CD4-positive, alpha-beta memory T cell (primary cell): ENCODE measurements around the gene WNK1. TPM values are rescaled to one million over a fixed set of nuclear protein-coding genes. Genes with fewer than 3 reads are reported as not detected.

Experiments used
- CTCF ChIA-PET: fragments of 350-600 bp; sonication (Branson Sonifier 250); formaldehyde crosslinking; loops from one replicate; lab custom pipeline; 2021; ENCODE audit warnings: inconsistent platforms; ENCODE audit not compliant: partially characterized antibody; lab: Charles Lee
- POLR2A ChIA-PET: fragments of 350-600 bp; sonication (Branson Sonifier 250); formaldehyde crosslinking; loops from one replicate; lab custom pipeline; 2021; ENCODE audit not compliant: partially characterized antibody; lab: Charles Lee
- DNase-seq, 5 donors: peaks; one replicate each; pipeline versions ENCODE4 v3.0.0 to v3.0.0-alpha.2; 2020 to 2022; ENCODE audit warnings: mixed read lengths in 1 of 5
- H3K27ac ChIP-seq: one replicate; pipeline ENCODE4 v1.7.0; 2013; ENCODE audit warnings: low read depth, low read length
- H3K27me3 ChIP-seq: 2 replicates; pipeline ENCODE4 v1.7.0; 2013; ENCODE audit warnings: mild to moderate bottlenecking, low read length, moderate library complexity; ENCODE audit not compliant: insufficient read depth
- H3K36me3 ChIP-seq: 2 replicates; pipeline ENCODE4 v1.7.0; 2013; ENCODE audit warnings: mild to moderate bottlenecking, low read length, moderate library complexity; ENCODE audit not compliant: insufficient read depth
- H3K4me1 ChIP-seq: 2 replicates; pipeline ENCODE4 v1.7.0; 2013; ENCODE audit warnings: mild to moderate bottlenecking, low read length, moderate library complexity; ENCODE audit not compliant: insufficient read depth
- H3K4me3 ChIP-seq, 2 donors: one replicate each; pipeline ENCODE4 v1.7.0; 2013; ENCODE audit warnings: low read length in 2 of 2, mild to moderate bottlenecking in 1 of 2
- H3K9me3 ChIP-seq, 2 donors: one replicate each; pipeline ENCODE4 v1.7.0; 2013; ENCODE audit warnings: low read length in 2 of 2, control low read depth in 1 of 2; ENCODE audit not compliant: control insufficient read depth in 1 of 2
- H3K27ac Mint-ChIP-seq, 7 donors: one replicate each; pipeline ENCODE4 v1.8.0; 2020 to 2021; ENCODE audit warnings: mixed read lengths in 7 of 7, mild to moderate bottlenecking in 6 of 7, inconsistent platforms in 3 of 7, moderate library complexity in 3 of 7
- H3K27me3 Mint-ChIP-seq, 2 donors: one replicate each; pipeline ENCODE4 v1.8.0; 2020 to 2021; ENCODE audit warnings: mixed read lengths in 2 of 2
- H3K36me3 Mint-ChIP-seq, 2 donors: one replicate each; pipeline ENCODE4 v1.8.0; 2020 to 2021; ENCODE audit warnings: mixed read lengths in 2 of 2, inconsistent platforms in 1 of 2, mild to moderate bottlenecking in 1 of 2
- H3K4me1 Mint-ChIP-seq, 4 donors: one replicate each; pipeline ENCODE4 v1.8.0; 2020 to 2021; ENCODE audit warnings: mixed read lengths in 4 of 4, mild to moderate bottlenecking in 1 of 4
- H3K4me3 Mint-ChIP-seq, 8 donors: one replicate each; pipeline ENCODE4 v1.8.0; 2020 to 2021; ENCODE audit warnings: mixed read lengths in 8 of 8, mild to moderate bottlenecking in 7 of 8, moderate library complexity in 6 of 8, inconsistent platforms in 3 of 8
- H3K9me3 Mint-ChIP-seq, 8 donors: one replicate each; pipeline ENCODE4 v1.8.0; 2020 to 2021; ENCODE audit warnings: mixed read lengths in 8 of 8, mild to moderate bottlenecking in 5 of 8, inconsistent platforms in 3 of 8, moderate library complexity in 1 of 8
- intact Hi-C: fragments of 100-400 bp; cut with micrococcal nuclease; formaldehyde crosslinking; loops from one replicate; pipeline ENCODE4 v1.15.1; 2023
- polyA plus RNA-seq, 2 donors: library from polyadenylated mRNA; unstranded; fragments of 300-500 nt; fragmentation: Illumina TruSeq; gene quantifications; one replicate each; pipeline ENCODE4 v1.2.3, GENCODE V29; 2021
- total RNA-seq, 2 experiments: library from RNA; stranded (reverse); gene quantifications; one replicate each; pipeline ENCODE4 v1.2.3, GENCODE V29; 2021

The WNK1 gene
- total and polyA plus RNA-seq, 4 experiments from 2014 or later = 4.5 to 194 (median 121) TPM

DNA sequence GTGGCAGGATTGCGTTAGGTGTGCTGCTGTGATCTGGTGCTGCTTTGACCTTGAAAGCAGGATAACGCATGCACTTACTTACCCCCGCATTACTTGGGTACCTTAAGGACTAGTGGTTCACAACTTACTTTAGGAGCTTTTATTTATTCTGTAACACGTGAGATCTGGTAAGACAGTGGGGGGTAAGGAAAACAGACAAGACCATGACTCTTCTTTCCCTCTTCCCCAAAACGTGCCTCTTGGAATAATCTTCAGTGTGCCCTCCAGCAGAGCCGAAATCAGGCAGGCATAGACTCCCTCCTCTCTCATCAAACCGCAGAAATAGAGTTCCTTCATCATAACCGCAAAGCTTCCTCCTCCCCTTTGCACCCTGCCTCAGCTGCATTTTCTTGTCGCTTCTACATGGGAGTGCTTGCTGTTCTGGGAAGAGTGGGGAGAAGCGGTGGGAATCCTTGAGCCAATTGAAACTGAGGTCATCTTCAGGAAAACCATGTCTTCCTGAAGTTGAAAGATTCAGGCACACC lies 153.7 kb downstream of the WNK1 start:
- Histone ChIP-seq H3K36me3 (peaks cover 78% of the 10 kb centered on the region), H3K27me3 (no peaks in the 10 kb centered on the region), H3K4me1 (peaks cover 13% of the 10 kb centered on the region), H3K9me3 (no peaks in the 10 kb centered on the region), H3K4me3 (no peak overlapping the region), H3K27ac (no peak overlapping the region)
- Mint-ChIP-seq H3K36me3 (peaks cover 76 to 91% of the 10 kb centered on the region in 2 donors), H3K4me1 (peaks cover 17 to 46% (median 21%) of the 10 kb centered on the region in 4 donors), H3K4me3 (peak overlapping the region in 7 of 8 donors; percentile 17 to 67 (median 58)), H3K27me3 (no peaks in the 10 kb centered on the region), H3K9me3 (no peaks in the 10 kb centered on the region), H3K27ac (peak overlapping the region; percentile 13 to 77 (median 66))
- intact Hi-C loops = no loop called here
- ChIA-PET POLR2A (interaction anchor here (1.9 to 2.5 kb wide), 2 partner anchors 9 to 43 kb away, joined by 4 to 12 read pairs; partner anchors contain the start of gene RAD52), CTCF (interaction anchor here (0.6 to 1.5 kb wide), 4 partner anchors 10 to 99 kb away, joined by 3 to 6 read pairs (median 4); partner anchors contain the start of gene RAD52)
- DNase-seq = peak in 2 of 5 donors; percentile 13 to 19

- Mint-ChIP-seq H3K27ac (peak overlapping the region in 2 of 7 donors; percentile 51 to 85), H3K9me3 (no peaks in the 10 kb centered on the region), H3K4me3 (no peak overlapping the region)
These were observed 155.2 kb downstream of the WNK1 start for GRCh38 chr12:907413-908185.

GRCh38 chr12:909861-910260 lies 157.5 kb downstream of the WNK1 start:
- intact Hi-C loops = loop anchor here (5.0 kb wide), 1 partner anchor 37 kb away; the partner anchor contains the start of gene RAD52
- Histone ChIP-seq H3K27me3 (no peaks in the 10 kb centered on the region), H3K27ac (no peak overlapping the region), H3K4me1 (peaks cover 7% of the 10 kb centered on the region), H3K36me3 (peaks cover 60% of the 10 kb centered on the region), H3K4me3 (no peak overlapping the region), H3K9me3 (no peaks in the 10 kb centered on the region)
- Mint-ChIP-seq H3K9me3 (no peaks in the 10 kb centered on the region), H3K36me3 (peaks cover 52 to 89% of the 10 kb centered on the region in 2 donors), H3K27ac (peak overlapping the region in 3 of 7 donors; percentile 3 to 66 (median 14)), H3K4me1 (peaks cover 15 to 33% (median 22%) of the 10 kb centered on the region in 4 donors), H3K4me3 (no peak overlapping the region), H3K27me3 (no peaks in the 10 kb centered on the region)
- ChIA-PET POLR2A (no interaction called here), CTCF (interaction anchor here (1.1 kb wide), 1 partner anchor 40 kb away, joined by 3 read pairs; the partner anchor contains the start of gene RAD52)
- DNase-seq = no peak

More at GRCh38 chr12:907413-908185, 155.2 kb downstream of the WNK1 start:
- no peaks in the 10 kb centered on the region for H3K9me3 ChIP-seq
- ChIA-PET POLR2A (no interaction called here), CTCF (interaction anchor here (1.2 kb wide), 1 partner anchor 185 kb away, joined by 3 read pairs; no protein-coding TSS in a partner anchor)
- peaks cover 63% of the 10 kb centered on the region for H3K36me3 ChIP-seq
- no peak for DNase-seq
- no peak overlapping the region for H3K27ac ChIP-seq
- no peak overlapping the region for H3K4me3 ChIP-seq
- no peaks in the 10 kb centered on the region for H3K27me3 ChIP-seq
- H3K4me1 ChIP-seq = peaks cover 13% of the 10 kb centered on the region
- Mint-ChIP-seq H3K36me3 (peaks cover 64 to 88% of the 10 kb centered on the region in 2 donors), H3K4me1 (peaks cover 20 to 43% (median 21%) of the 10 kb centered on the region in 4 donors), H3K27me3 (no peaks in the 10 kb centered on the region)
- intact Hi-C loops = no loop called here

GRCh38 chr12:910416-910815 lies 158.0 kb downstream of the WNK1 start:
- DNase-seq = no peak
- POLR2A ChIA-PET = no interaction called here
- Mint-ChIP-seq H3K36me3 (peaks cover 46 to 89% of the 10 kb centered on the region in 2 donors), H3K4me1 (peaks cover 15 to 34% (median 22%) of the 10 kb centered on the region in 4 donors), H3K27me3 (no peaks in the 10 kb centered on the region), H3K27ac (peak overlapping the region in 4 of 7 donors; percentile 9 to 78 (median 45)), H3K4me3 (no peak overlapping the region), H3K9me3 (no peaks in the 10 kb centered on the region)
- Histone ChIP-seq H3K27ac (no peak overlapping the region), H3K36me3 (peaks cover 54% of the 10 kb centered on the region), H3K27me3 (no peaks in the 10 kb centered on the region), H3K9me3 (no peaks in the 10 kb centered on the region), H3K4me3 (no peak overlapping the region), H3K4me1 (peaks cover 7% of the 10 kb centered on the region)
- intact Hi-C loops = loop anchor here (5.0 kb wide), 1 partner anchor 37 kb away; the partner anchor contains the start of gene RAD52
- CTCF ChIA-PET = interaction anchor here (1.1 kb wide), 1 partner anchor 39 kb away, joined by 3 read pairs; the partner anchor contains the start of gene RAD52

GRCh38 chr12:911191-911826 lies 158.9 kb downstream of the WNK1 start:
- no peak overlapping the region for H3K27ac Mint-ChIP-seq
- H3K27me3 ChIP-seq = no peaks in the 10 kb centered on the region
- no peaks in the 10 kb centered on the region for H3K9me3 ChIP-seq
- peaks cover 8 to 29% (median 17%) of the 10 kb centered on the region in 4 donors for H3K4me1 Mint-ChIP-seq
- no peak for DNase-seq
- no peaks in the 10 kb centered on the region for H3K27me3 Mint-ChIP-seq
- no peak overlapping the region for H3K4me3 ChIP-seq
- intact Hi-C loops = loop anchor here (5.0 kb wide), 1 partner anchor 36 kb away; the partner anchor contains the start of gene RAD52
- no peak overlapping the region for H3K4me3 Mint-ChIP-seq
- peaks cover 51% of the 10 kb centered on the region for H3K36me3 ChIP-seq
- POLR2A ChIA-PET = no interaction called here
- H3K36me3 Mint-ChIP-seq = peaks cover 37 to 89% of the 10 kb centered on the region in 2 donors
- CTCF ChIA-PET = no interaction called here
- H3K4me1 ChIP-seq = peaks cover 7% of the 10 kb centered on the region
- no peak overlapping the region for H3K27ac ChIP-seq
- no peaks in the 10 kb centered on the region for H3K9me3 Mint-ChIP-seq

DNA sequence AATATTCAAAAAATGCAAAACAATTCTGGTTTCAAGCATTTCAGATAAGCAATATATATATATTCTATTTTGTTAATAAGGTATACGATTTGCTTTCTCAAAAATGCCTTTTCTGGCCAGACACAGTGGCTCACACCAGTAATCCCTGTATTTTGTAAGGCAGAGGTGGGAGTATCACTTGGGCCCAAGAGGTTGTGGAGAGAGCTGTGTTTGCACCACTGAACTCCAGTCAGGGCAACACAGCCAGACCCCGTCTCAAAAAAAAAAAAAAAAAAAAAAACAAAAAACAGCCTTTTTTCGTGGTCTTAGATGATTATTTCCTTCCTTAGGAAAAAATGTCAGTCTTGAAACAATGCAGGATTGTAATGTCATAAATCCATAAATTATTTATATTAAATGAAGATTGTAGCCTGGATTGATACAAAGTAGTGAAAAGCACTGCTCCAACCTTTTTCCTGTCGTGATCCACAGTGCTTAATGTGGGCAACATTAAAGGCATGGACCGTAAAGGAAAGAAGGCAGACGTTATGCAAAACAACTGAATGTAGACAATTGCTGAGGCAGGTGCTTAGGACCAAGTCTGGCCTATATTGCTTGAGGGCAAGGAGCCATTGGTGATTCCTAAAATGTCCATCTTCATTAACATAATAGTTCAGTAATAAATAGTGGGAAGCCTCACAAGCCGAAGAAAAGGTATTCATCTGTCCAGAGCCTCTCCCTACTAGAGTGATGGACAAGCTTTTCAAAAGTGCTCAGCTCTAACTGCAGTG lies 160.3 kb downstream of the WNK1 start:
- H3K36me3 Mint-ChIP-seq = peaks cover 37 to 88% of the 10 kb centered on the region in 2 donors

More for the DNA sequence above, 160.3 kb downstream of the WNK1 start:
- peaks cover 53% of the 10 kb centered on the region for H3K36me3 ChIP-seq
- peaks cover 10 to 30% (median 13%) of the 10 kb centered on the region in 4 donors for H3K4me1 Mint-ChIP-seq
- CTCF ChIA-PET = interaction anchor here (0.9 to 2.3 kb wide), 3 partner anchors 37 to 366 kb away, joined by 3 to 8 read pairs (median 3); partner anchors contain the start of gene RAD52
- H3K9me3 ChIP-seq = no peaks in the 10 kb centered on the region
- no peak overlapping the region for H3K4me3 ChIP-seq
- no peak overlapping the region for H3K27ac Mint-ChIP-seq
- peaks cover 7% of the 10 kb centered on the region for H3K4me1 ChIP-seq
- H3K9me3 Mint-ChIP-seq = no peaks in the 10 kb centered on the region
- POLR2A ChIA-PET = no interaction called here
- intact Hi-C loops = loop anchor here (5.0 kb wide), 1 partner anchor 35 kb away; the partner anchor contains the start of gene RAD52
- H3K4me3 Mint-ChIP-seq = no peak overlapping the region
- DNase-seq = no peak
- no peaks in the 10 kb centered on the region for H3K27me3 ChIP-seq
- no peak overlapping the region for H3K27ac ChIP-seq
- H3K27me3 Mint-ChIP-seq = no peaks in the 10 kb centered on the region
